GM19099 (cell line): ENCODE measurements around the gene NR5A1.

Experiments used
- POLR2A ChIP-seq: IDR thresholded peaks from 3 replicates; pipeline ENCODE4 v1.6.1; 2011; ENCODE audit warnings: low read depth; ENCODE audit not compliant: insufficient read length; ENCODE audit errors: extremely low read depth

Gene NR5A1

DNA sequence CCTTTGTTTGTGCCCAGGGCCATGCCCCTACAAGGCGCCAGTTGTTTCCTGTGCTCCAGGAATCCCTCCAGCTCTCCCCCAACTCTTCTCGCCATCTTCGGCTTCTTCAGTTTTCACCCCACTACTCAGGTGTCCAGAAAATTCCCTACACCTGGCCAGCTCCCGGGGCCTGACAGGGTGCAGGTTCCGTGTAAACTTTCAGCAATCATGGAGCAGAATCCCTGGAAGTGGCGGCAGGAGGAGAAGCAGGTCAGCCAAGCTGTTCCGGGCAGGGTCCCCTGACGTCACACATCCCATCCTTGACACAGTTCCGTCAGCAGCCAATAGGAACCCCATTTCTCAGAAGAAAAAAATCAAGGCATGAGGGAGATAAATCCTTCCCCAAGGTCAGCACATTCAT is 69.1 kb downstream of the NR5A1 start:
- TF ChIP-seq POLR2A = no peak

DNA sequence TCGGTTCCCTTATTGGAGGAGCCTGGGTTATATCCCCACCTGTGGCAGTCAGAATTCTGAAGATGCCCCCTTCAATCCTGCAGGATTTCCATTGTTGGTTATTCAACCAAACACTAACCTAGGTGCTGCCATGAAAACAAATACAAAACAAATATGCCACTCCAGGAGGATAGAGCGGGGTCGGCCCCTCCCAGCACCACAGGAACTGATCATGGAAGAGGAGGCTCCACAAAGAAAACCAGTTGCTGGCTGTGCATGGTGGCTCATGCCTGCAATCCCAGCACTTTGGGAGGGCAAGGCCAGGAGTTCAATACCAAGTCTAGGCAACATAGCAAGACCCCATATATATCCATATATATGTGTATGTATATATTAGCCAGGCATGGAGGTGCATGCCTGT is 70.1 kb downstream of the NR5A1 start:
- TF ChIP-seq POLR2A = no peak

DNA sequence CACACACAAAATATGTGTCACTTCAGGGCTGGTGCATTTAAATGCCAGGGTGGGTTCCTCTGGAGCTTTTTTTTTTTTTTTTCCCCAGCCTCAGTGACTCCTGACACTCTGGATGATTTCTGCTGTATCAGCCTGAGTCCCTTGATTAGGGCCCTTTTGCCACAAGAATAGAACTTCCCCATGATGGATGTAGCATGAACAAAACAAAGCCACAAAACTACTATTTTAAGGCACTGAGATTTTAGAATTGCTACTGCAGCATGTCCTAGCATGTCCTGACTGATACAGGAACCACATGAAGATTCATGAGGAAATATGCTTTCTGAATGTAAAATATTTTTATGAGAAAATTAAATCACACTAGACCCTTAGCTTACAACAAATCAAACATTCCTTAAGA is 70.9 kb downstream of the NR5A1 start:
- TF ChIP-seq POLR2A = no peak
